ENCODE data around the gene FGD3. TPM values are rescaled to one million over a fixed set of nuclear protein-coding genes. Genes with fewer than 3 reads are reported as not detected.
"Not testable (repeated sequence)": the region's sequence is repeated elsewhere in the genome, so short reads cannot be mapped to it uniquely, and the experiment has no call there.

The FGD3 gene
- total RNA-seq, 2 donors from 2014 or later, result 3.6 to 4.3 TPM

DNA sequence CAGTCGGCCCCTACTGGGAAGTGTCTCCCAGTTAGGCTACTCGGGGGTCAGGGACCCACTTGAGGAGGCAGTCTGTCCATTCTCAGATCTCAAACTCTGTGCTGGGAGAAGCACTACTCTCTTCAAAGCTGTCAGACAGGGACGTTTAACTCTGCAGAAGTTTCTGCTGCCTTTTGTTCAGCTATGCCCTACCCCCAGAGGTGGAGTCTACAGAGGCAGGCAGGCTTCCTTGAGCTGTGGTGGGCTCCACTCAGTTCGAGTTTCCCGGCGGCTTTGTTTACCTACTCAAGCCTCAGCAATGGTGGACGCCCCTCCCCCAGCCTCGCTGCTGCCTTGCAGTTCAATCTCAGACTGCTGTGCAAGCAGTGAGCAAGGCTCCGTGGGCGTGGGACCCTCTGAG, 51.5 kb downstream of the FGD3 start:
- intact Hi-C loops (cut with DNase I, micrococcal nuclease); DNase-seq; ATAC-seq: not testable (repeated sequence)

- intact Hi-C loops (cut with DNase I, micrococcal nuclease), result no loop called here
- DNase-seq (no peak), ATAC-seq (no peak)
These were observed 53.7 kb downstream of the FGD3 start for GRCh38 chr9:93001031-93001430.

- intact Hi-C loops (cut with DNase I, micrococcal nuclease), result no loop called here
- DNase-seq (no peak), ATAC-seq (no peak)
These were observed 55.4 kb downstream of the FGD3 start for GRCh38 chr9:93002700-93003099.

- peak; percentile 58 to 76 for DNase-seq
- ATAC-seq, result peak; percentile 95
- intact Hi-C loops (cut with DNase I, micrococcal nuclease), result no loop called here
These were observed 56.5 kb downstream of the FGD3 start for GRCh38 chr9:93003552-93004407.

DNA sequence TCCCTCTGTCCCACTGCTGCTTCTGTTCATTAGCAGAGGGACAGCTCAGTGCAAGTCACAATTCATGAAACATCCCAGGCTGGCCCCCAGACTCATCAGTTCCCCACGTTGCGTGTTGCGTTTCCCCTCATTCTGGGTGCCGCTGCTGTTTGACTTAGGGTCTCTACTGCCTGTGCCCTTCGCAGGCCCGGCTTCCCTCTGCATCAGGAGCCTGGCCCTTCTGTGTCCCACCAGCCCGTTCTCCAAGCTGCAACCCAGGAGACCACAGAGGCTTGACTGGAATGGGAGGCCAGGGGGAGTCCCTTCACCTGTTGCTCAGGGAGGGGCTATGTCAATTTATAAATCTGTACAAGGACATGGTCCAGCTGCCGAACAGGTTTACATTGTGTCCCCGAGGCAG, 57.2 kb downstream of the FGD3 start:
- ATAC-seq (no peak), DNase-seq (no peak)
- intact Hi-C loops (cut with DNase I, micrococcal nuclease), result no loop called here

DNA sequence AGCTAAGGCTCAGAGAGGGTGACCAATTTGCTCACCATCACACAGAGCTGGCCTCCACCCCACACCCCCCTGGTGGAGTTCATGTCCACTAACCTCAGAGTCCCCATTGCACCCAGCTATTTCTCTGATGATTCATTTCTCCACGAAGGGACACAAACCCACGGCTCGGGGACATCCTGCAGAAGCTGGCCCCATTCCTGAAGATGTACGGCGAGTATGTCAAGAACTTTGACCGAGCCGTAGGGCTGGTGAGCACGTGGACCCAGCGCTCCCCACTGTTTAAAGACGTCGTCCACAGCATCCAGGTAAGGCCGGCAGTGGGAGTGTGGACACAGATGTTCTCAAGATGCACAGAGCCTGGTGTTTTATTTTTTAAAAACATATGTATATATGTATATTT, 58.6 kb downstream of the FGD3 start:
- intact Hi-C loops (cut with DNase I, micrococcal nuclease), result no loop called here
- DNase-seq, result no peak
- ATAC-seq, result no peak

- ATAC-seq, result no peak
- DNase-seq, result no peak
- intact Hi-C loops (cut with DNase I, micrococcal nuclease), result no loop called here
These were observed 60.3 kb downstream of the FGD3 start for GRCh38 chr9:93007529-93008058.

- intact Hi-C loops (cut with DNase I, micrococcal nuclease), result no loop called here
- no peak for ATAC-seq
- no peak for DNase-seq
These were observed 61.1 kb downstream of the FGD3 start for GRCh38 chr9:93008457-93008856.

GRCh38 chr9:93009337-93010015, 62.2 kb downstream of the FGD3 start:
- ATAC-seq (no peak), DNase-seq (no peak)
- intact Hi-C loops (cut with DNase I, micrococcal nuclease), result no loop called here

DNA sequence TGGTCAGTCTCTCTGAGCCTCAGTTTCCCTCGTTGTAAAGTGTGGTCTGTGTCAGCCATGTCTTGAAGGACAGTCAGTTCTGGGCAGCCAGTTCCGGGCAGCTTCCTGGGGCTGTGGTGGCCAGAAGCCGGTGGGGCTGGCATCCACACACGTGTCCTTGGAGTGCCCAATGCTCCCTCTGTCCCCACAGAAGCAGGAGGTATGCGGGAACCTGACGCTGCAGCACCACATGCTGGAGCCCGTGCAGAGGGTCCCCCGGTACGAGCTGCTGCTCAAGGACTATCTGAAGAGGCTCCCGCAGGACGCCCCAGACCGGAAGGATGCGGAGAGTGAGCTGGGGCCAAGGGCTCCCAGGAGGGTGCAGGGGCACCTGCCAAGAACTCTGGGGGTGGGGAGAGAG, 62.7 kb downstream of the FGD3 start:
- no peak for DNase-seq
- ATAC-seq, result no peak
- intact Hi-C loops (cut with DNase I, micrococcal nuclease), result no loop called here

GRCh38 chr9:93010704-93011103, 63.4 kb downstream of the FGD3 start:
- no peak for ATAC-seq

GRCh38 chr9:93011114-93011513, 63.8 kb downstream of the FGD3 start:
- intact Hi-C loops (cut with DNase I, micrococcal nuclease), result no loop called here
- DNase-seq, result no peak
- ATAC-seq, result no peak

More at GRCh38 chr9:93010704-93011103, 63.4 kb downstream of the FGD3 start:
- DNase-seq, result no peak
- intact Hi-C loops (cut with DNase I, micrococcal nuclease), result no loop called here

- intact Hi-C loops (cut with DNase I, micrococcal nuclease), result no loop called here
- DNase-seq (no peak), ATAC-seq (no peak)
These were observed 65.9 kb downstream of the FGD3 start for GRCh38 chr9:93012963-93013855.

DNA sequence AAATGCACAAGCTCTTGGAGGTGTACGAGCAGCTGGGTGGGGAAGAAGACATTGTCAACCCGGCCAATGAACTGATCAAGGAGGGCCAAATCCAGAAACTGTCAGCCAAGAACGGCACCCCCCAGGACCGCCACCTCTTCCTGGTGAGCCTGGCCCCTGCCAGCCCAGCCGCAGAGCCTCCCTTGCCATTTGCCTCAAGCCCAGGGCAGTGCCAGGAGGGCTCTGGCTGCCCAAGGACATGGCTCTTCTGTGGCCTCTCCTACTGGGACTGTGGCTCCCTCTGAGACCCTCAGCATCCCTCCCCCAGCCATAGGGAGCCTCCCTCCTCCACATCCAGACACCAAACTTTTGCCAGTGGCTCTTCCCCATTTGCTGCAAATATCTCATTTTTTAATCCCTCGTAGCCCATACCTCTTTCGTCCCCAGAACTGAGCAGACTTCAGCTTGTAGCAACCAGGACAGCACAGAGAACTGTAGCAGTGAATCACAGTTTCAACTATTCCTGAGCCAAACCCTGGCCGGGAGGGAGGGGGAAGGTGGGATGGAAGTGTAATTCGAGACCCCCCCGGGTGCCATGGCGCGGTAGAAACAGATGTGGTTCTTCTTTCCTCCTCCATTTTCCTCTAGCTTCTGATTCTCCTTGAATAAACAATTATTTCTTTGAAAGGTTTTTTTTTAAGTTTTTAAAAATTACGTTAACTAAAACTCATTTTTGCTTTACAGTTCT, 66.7 kb downstream of the FGD3 start:
- DNase-seq, result no peak
- intact Hi-C loops (cut with DNase I, micrococcal nuclease), result no loop called here

DNA sequence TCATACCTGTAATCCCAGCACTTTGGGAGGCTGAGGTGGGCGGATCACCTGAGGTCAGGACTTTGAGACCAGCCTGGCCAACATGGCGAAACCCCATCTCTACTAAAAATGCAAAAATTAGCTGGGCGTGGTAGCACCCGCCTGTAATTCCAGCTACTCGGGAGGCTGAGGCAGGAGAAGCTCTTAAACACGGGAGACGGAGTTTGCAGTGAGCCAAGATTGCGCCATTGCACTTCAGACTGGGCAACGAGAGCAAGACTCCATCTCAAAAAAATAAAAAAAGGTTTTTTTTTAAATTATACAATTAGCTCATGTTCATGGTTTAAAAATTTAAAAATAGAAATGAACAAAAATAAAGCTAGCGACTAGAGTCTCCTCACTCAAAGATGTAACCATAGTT, 67.9 kb downstream of the FGD3 start:
- intact Hi-C loops (cut with DNase I, micrococcal nuclease); ATAC-seq; DNase-seq: not testable (repeated sequence)

More for the DNA sequence above, 66.7 kb downstream of the FGD3 start:
- no peak for ATAC-seq

GRCh38 chr9:93017621-93018020, 70.3 kb downstream of the FGD3 start:
- intact Hi-C loops (cut with DNase I, micrococcal nuclease), result no loop called here
- ATAC-seq (no peak), DNase-seq (no peak)

DNA sequence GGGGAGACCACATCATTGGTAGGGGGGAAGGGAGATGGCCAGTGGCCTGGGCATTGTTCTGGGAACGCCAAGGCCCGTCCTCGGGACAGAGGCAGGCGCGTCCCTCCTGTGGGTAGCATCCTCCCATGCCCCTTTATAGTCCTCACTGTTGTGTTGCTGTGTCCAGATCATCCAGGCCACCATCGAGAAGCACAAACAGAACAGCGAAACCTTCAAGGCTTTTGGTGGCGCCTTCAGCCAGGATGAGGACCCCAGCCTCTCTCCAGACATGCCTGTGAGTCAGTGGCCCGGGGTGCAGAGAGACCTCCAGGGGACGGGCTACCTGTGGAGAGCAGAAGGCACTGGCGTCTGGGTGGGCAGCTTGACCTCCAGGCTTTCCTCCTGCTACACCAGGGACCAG, 72.8 kb downstream of the FGD3 start:
- intact Hi-C loops (cut with DNase I, micrococcal nuclease), result no loop called here
- DNase-seq (no peak), ATAC-seq (no peak)

Data from left colon (tissue), 2 donors.